Nephron (organoid): Measurements from ENCODE around the gene LGI4.

ENCODE experiments used
- H3K27ac Mint-ChIP-seq, 3 experiments: 2 replicates each; pipeline ENCODE4 v1.8.0; 2020; ENCODE audit warnings: mixed read lengths in 3 of 3, mild to moderate bottlenecking in 2 of 3, moderate library complexity in 1 of 3
- H3K27me3 Mint-ChIP-seq: 2 replicates; pipeline ENCODE4 v1.8.0; 2021; ENCODE audit warnings: low read depth, mild to moderate bottlenecking, moderate library complexity, mixed read lengths
- H3K36me3 Mint-ChIP-seq: 2 replicates; pipeline ENCODE4 v1.8.0; 2020; ENCODE audit warnings: low read depth, mixed read lengths
- H3K4me1 Mint-ChIP-seq: 2 replicates; pipeline ENCODE4 v1.8.0; 2020; ENCODE audit warnings: mixed read lengths
- H3K4me3 Mint-ChIP-seq, 3 experiments: 2 replicates each; pipeline ENCODE4 v1.8.0; 2020; ENCODE audit warnings: mild to moderate bottlenecking in 3 of 3, mixed read lengths in 3 of 3, moderate library complexity in 2 of 3
- H3K9me3 Mint-ChIP-seq: 2 replicates; pipeline ENCODE4 v1.8.0; 2020; ENCODE audit warnings: mixed read lengths
- CTCF ChIP-seq, 3 experiments: fragments of 200-600 bp; sonication (generic); IDR thresholded peaks; one replicate each; pipeline ENCODE4 v1.5.0; 2021; ENCODE audit warnings: antibody characterized with exemption in 3 of 3; ENCODE audit not compliant: unreplicated experiment in 3 of 3

LGI4 gene

GRCh38 chr19:35157431-35157830 is 22.6 kb upstream of the LGI4 start:
- peaks cover 19% of the 10 kb centered on the region for H3K4me1 Mint-ChIP-seq

GRCh38 chr19:35156673-35157014 is 21.8 kb upstream of the LGI4 start:
- H3K4me1 Mint-ChIP-seq: peaks cover 24% of the 10 kb centered on the region
- peak overlapping the region in 1 of 3 experiments; percentile 11 for H3K4me3 Mint-ChIP-seq
- TF ChIP-seq CTCF (IDR thresholded peaks at IDR 0.05; ENCODE audit: unreplicated experiment in 3 of 3): no peak
- H3K36me3 Mint-ChIP-seq: no peaks in the 10 kb centered on the region
- H3K9me3 Mint-ChIP-seq: no peaks in the 10 kb centered on the region
- H3K27me3 Mint-ChIP-seq: peaks cover 77% of the 10 kb centered on the region
- H3K27ac Mint-ChIP-seq: no peak overlapping the region

More at GRCh38 chr19:35157431-35157830, 22.6 kb upstream of the LGI4 start:
- H3K27me3 Mint-ChIP-seq: peaks cover 72% of the 10 kb centered on the region
- H3K36me3 Mint-ChIP-seq: no peaks in the 10 kb centered on the region
- H3K9me3 Mint-ChIP-seq: peaks cover 4% of the 10 kb centered on the region
- no peak for TF ChIP-seq CTCF (IDR thresholded peaks at IDR 0.05; ENCODE audit: unreplicated experiment in 3 of 3)
- no peak overlapping the region for H3K27ac Mint-ChIP-seq
- no peak overlapping the region for H3K4me3 Mint-ChIP-seq

GRCh38 chr19:35155981-35156672 is 21.3 kb upstream of the LGI4 start:
- Mint-ChIP-seq H3K4me1 (peaks cover 24% of the 10 kb centered on the region), H3K9me3 (no peaks in the 10 kb centered on the region), H3K36me3 (no peaks in the 10 kb centered on the region), H3K27me3 (peaks cover 78% of the 10 kb centered on the region), H3K4me3 (peak overlapping the region in 2 of 3 experiments; percentile 40 to 59), H3K27ac (no peak overlapping the region)
- TF ChIP-seq CTCF (IDR thresholded peaks at IDR 0.05; ENCODE audit: unreplicated experiment in 3 of 3): no peak

GRCh38 chr19:35155441-35155840 is 20.6 kb upstream of the LGI4 start:
- no peaks in the 10 kb centered on the region for H3K9me3 Mint-ChIP-seq
- no peak overlapping the region for H3K27ac Mint-ChIP-seq
- no peak for TF ChIP-seq CTCF (IDR thresholded peaks at IDR 0.05; ENCODE audit: unreplicated experiment in 3 of 3)
- peak overlapping the region; percentile 84 to 87 (median 86) for H3K4me3 Mint-ChIP-seq
- peaks cover 24% of the 10 kb centered on the region for H3K4me1 Mint-ChIP-seq
- peaks cover 83% of the 10 kb centered on the region for H3K27me3 Mint-ChIP-seq
- H3K36me3 Mint-ChIP-seq: no peaks in the 10 kb centered on the region

- Mint-ChIP-seq H3K9me3 (no peaks in the 10 kb centered on the region), H3K4me3 (peak within 1 kb of the TSS; percentile 84 to 87 (median 86)), H3K27me3 (peaks cover 85% of the 10 kb centered on the region), H3K27ac (peak within 1 kb of the TSS in 2 of 3 experiments; percentile 32 to 58), H3K4me1 (peaks cover 24% of the 10 kb centered on the region), H3K36me3 (no peaks in the 10 kb centered on the region)
- TF ChIP-seq CTCF (IDR thresholded peaks at IDR 0.05; ENCODE audit: unreplicated experiment in 3 of 3): no peak
These were observed 19.9 kb upstream of the LGI4 start, which contains the start of gene FXYD5 for GRCh38 chr19:35154525-35155406. TSS of gene FXYD5 (plus strand) at chr19:35154735. CDS start at chr19:35155551, 816 bp downstream.
